Keratinocyte (primary cell): Measurements from ENCODE around the gene ABCC8. TPM values are rescaled to one million over a fixed set of nuclear protein-coding genes. Genes with fewer than 3 reads are reported as not detected.

Source experiments
- DNase-seq: peaks from one replicate; pipeline ENCODE4 v3.0.0-alpha.2; 2011; ENCODE audit warnings: low read depth, missing footprints, low spot score
- FAIRE-seq: peaks from 2 replicates; lab custom pipeline; 2011; peaks lifted over from hg19 to GRCh38; lab: Jason Lieb, UNC
- H2AFZ ChIP-seq: 2 replicates; pipeline ENCODE4 v1.6.0; 2012; ENCODE audit warnings: low read length, control low read depth, inconsistent platforms; ENCODE audit not compliant: control insufficient read depth
- H3K27ac ChIP-seq: 2 replicates; pipeline ENCODE4 v1.5.1; 2011; ENCODE audit warnings: low read length; ENCODE audit not compliant: control insufficient read depth, insufficient read depth
- H3K27me3 ChIP-seq: 3 replicates; pipeline ENCODE4 v1.6.0; 2011; ENCODE audit warnings: low read length; ENCODE audit not compliant: control insufficient read depth, insufficient read depth; ENCODE audit errors: extremely low read depth
- H3K36me3 ChIP-seq, 2 experiments: 2 replicates in 1 of 2; 3 replicates in 1 of 2; pipeline ENCODE4 v1.5.1; 2011; ENCODE audit warnings: low read length in 2 of 2, mild to moderate bottlenecking in 1 of 2; ENCODE audit not compliant: control insufficient read depth in 2 of 2, insufficient read depth in 2 of 2; ENCODE audit errors: extremely low read depth in 1 of 2
- H3K4me1 ChIP-seq: 3 replicates; pipeline ENCODE4 v1.5.1; 2011; ENCODE audit warnings: low read length; ENCODE audit not compliant: control insufficient read depth, insufficient read depth; ENCODE audit errors: extremely low read depth
- H3K4me2 ChIP-seq: 3 replicates; pipeline ENCODE4 v1.6.0; 2011; ENCODE audit warnings: low read depth, low read length; ENCODE audit not compliant: control insufficient read depth, insufficient read depth; ENCODE audit errors: extremely low read depth
- H3K4me3 ChIP-seq, 3 experiments: fragments of 200-600 bp in 1 of 3; sonication (generic) in 1 of 3; 2 replicates in 2 of 3; 3 replicates in 1 of 3; pipeline ENCODE4 v1.5.1; 2011 to 2016; ENCODE audit warnings: low read length in 3 of 3, mild to moderate bottlenecking in 3 of 3, control low read depth in 2 of 3, inconsistent platforms in 1 of 3, low read depth in 1 of 3, mixed read lengths in 1 of 3, mixed run types in 1 of 3, moderate library complexity in 1 of 3; ENCODE audit not compliant: control insufficient read depth in 2 of 3, insufficient read depth in 2 of 3; ENCODE audit errors: extremely low read depth in 1 of 3
- H3K79me2 ChIP-seq: 2 replicates; pipeline ENCODE4 v1.6.0; 2012; ENCODE audit warnings: low read length; ENCODE audit not compliant: control insufficient read depth, insufficient read depth
- H3K9ac ChIP-seq: 3 replicates; pipeline ENCODE4 v1.6.0; 2011; ENCODE audit warnings: low read length; ENCODE audit not compliant: control insufficient read depth, insufficient read depth; ENCODE audit errors: extremely low read depth
- H3K9me1 ChIP-seq: 3 replicates; pipeline ENCODE4 v1.6.0; 2011; ENCODE audit warnings: low read length; ENCODE audit not compliant: control insufficient read depth, insufficient read depth; ENCODE audit errors: extremely low read depth
- H3K9me3 ChIP-seq: 2 replicates; pipeline ENCODE4 v1.5.1; 2012; ENCODE audit warnings: low read depth, low read length; ENCODE audit not compliant: control insufficient read depth
- H4K20me1 ChIP-seq: 3 replicates; pipeline ENCODE4 v1.6.0; 2011; ENCODE audit warnings: low read length; ENCODE audit not compliant: control insufficient read depth, insufficient read depth; ENCODE audit errors: extremely low read depth
- CTCF ChIP-seq, 3 experiments: IDR thresholded peaks in 1 of 3; conservative IDR thresholded peaks in 1 of 3; optimal IDR thresholded peaks in 1 of 3; 2 replicates in 2 of 3; 3 replicates in 1 of 3; pipeline versions ENCODE3 to v1.5.1; 2011; ENCODE audit warnings: low read length in 3 of 3, mild to moderate bottlenecking in 3 of 3, moderate library complexity in 2 of 3, control low read depth in 1 of 3, inconsistent platforms in 1 of 3; ENCODE audit not compliant: insufficient read depth in 2 of 3; ENCODE audit errors: extremely low read depth in 1 of 3
- EZH2 ChIP-seq: IDR thresholded peaks from one replicate; pipeline ENCODE4 v1.6.1; 2012; ENCODE audit warnings: inconsistent platforms, mild to moderate bottlenecking, low read length, moderate library complexity
- dilution Hi-C: fragments of 300-500 bp; cut with MboI; formaldehyde crosslinking; loops from one replicate; pipeline ENCODE4 v1.7.0; 2020; ENCODE audit warnings: low sequenced_read_pairs; ENCODE audit not compliant: extremely low pct_ligation_motif_present
- polyA plus RNA-seq, 5 experiments: library from polyadenylated mRNA; depleted of rRNA in 3 of 5; stranded (reverse) in 3 of 5; stranded (forward) in 1 of 5; unstranded in 1 of 5; fragments of >200 nt; gene quantifications; 1 replicate in 1 of 5; 2 replicates in 3 of 5; 3 replicates in 1 of 5; pipeline versions ENCODE4 v1.2.1 to v1.2.3, GENCODE V29; 2011 to 2012; ENCODE audit warnings: missing spikeins in 2 of 5, low read depth in 1 of 5, low replicate concordance in 1 of 5

Gene ABCC8
- polyA plus RNA-seq, 1 donor (not counting 4 experiments of a cell fraction or from before 2014, with no cell fraction given), result not detected

- no peaks in the 10 kb centered on the region for H3K9me3 ChIP-seq
- FAIRE-seq (no peak), DNase-seq (no peak)
- no peaks in the 10 kb centered on the region for H3K9me1 ChIP-seq
- no peak overlapping the region for H3K4me3 ChIP-seq
- peaks cover 12% of the 10 kb centered on the region for H3K27me3 ChIP-seq
- H3K4me2 ChIP-seq, result no peak overlapping the region
- TF ChIP-seq CTCF (optimal IDR thresholded peaks at IDR 0.05 in 1 of 3, IDR thresholded peaks at IDR 0.05 in 1 of 3, conservative IDR thresholded peaks at IDR 0.05 in 1 of 3; ENCODE audit: extremely low read depth in 1 of 3, insufficient read depth in 2 of 3, low read length in 3 of 3) (no peak), EZH2 (no peak)
- no peak overlapping the region for H3K9ac ChIP-seq
- H3K4me1 ChIP-seq, result no peaks in the 10 kb centered on the region
- no peak overlapping the region for H2AFZ ChIP-seq
- no peaks in the 10 kb centered on the region for H4K20me1 ChIP-seq
- no peaks in the 10 kb centered on the region for H3K79me2 ChIP-seq
- H3K36me3 ChIP-seq, result no peaks in the 10 kb centered on the region
- no peak overlapping the region for H3K27ac ChIP-seq
- dilution Hi-C loops, result no loop called here
These were observed 39.0 kb upstream of the ABCC8 start for GRCh38 chr11:17515443-17516176.

- Histone ChIP-seq H3K36me3 (no peaks in the 10 kb centered on the region), H3K27me3 (peaks cover 12% of the 10 kb centered on the region), H3K4me3 (no peak overlapping the region), H3K79me2 (no peaks in the 10 kb centered on the region), H3K9me1 (no peaks in the 10 kb centered on the region), H3K9ac (no peak overlapping the region), H3K27ac (no peak overlapping the region), H2AFZ (no peak overlapping the region), H3K4me1 (no peaks in the 10 kb centered on the region), H3K9me3 (no peaks in the 10 kb centered on the region), H4K20me1 (no peaks in the 10 kb centered on the region), H3K4me2 (no peak overlapping the region)
- dilution Hi-C loops, result no loop called here
- no peak for TF ChIP-seq EZH2
- no peak for TF ChIP-seq CTCF (optimal IDR thresholded peaks at IDR 0.05 in 1 of 3, IDR thresholded peaks at IDR 0.05 in 1 of 3, conservative IDR thresholded peaks at IDR 0.05 in 1 of 3; ENCODE audit: extremely low read depth in 1 of 3, insufficient read depth in 2 of 3, low read length in 3 of 3)
- DNase-seq, result no peak
- no peak for FAIRE-seq
These were observed 37.8 kb upstream of the ABCC8 start for GRCh38 chr11:17514476-17514875.
